GM19025 (cell line): ENCODE data around the gene SMAD3.

Experiments
- ATAC-seq: cut with Tn5 transposase; IDR thresholded peaks from one replicate; pipeline ENCODE4 v1.9.1; 2021; ENCODE audit warnings: mild to moderate bottlenecking, low read depth, moderate library complexity; ENCODE audit not compliant: unreplicated experiment

The SMAD3 gene

DNA sequence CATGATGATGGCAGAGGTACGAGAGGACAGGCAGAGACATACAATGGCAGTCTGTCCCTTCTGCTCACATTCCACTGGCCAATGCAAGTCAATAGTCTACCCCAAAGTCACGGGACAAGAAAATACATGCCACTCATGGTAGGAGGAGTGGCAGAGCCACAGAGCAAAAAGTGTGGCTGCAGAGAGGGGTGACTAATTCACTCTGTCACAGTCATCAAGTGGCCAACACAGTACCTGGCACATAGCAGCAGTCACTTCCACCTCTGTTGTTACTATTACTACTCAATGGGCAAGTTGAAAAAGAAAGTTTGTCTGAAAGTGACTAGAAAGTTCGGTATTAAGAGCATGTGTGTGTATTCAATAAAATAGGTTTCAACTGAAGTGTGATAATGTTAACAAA is 91.4 kb downstream of the SMAD3 start:
- no peak for ATAC-seq

DNA sequence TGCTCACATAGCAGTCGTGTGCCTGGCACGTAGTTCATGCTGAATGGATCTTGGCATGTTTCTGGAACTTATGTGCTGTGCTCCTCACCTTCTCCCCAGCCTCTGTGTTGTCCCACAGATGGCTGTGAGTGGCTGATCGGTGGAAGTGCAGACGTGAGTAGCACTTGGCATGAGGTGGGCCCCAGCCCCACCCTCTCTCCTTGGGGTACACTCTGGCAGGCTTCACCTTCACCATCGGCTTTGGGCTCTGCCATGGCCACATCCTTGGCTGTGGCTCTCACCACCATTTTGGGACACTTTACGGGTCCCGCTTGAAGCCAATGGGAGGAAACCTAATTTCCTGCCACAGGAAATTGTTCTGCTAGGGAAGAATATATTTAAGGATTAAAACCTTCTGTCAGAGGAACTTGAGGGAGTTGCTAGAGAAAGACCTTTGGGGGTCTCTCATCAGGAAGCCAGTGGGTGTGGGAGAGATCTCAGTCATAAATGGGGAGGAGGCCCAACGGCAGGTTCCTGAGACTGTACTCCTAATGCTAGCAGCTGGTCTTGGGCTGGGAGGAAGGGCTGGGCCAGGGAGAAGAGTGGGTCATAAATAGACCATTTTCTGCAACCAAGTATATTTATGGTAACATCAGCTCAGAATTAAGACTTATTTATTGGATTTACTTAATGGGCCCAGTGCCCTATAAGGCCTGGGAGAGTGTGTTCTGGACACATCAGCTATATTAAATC is 92.3 kb downstream of the SMAD3 start:
- ATAC-seq, result no peak

DNA sequence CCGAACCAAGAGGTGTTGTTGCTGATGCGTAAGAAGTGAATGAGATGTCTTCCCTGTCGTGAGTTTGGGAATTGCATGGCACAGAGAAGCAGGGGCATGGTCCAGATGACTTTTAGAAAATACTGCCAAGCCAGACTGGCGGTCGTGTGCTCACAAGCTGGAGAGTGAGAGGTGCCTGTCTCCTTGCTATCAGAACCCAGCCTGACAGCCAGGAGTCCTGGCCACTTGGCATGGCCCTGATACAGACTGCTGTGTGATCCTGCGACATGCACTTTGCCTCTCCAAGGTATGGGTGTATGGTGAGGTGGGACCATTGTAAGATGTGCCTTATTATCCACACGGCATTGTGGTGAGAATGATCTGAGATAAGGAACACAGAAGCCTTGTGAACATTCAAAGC is 93.0 kb downstream of the SMAD3 start:
- ATAC-seq, result no peak

DNA sequence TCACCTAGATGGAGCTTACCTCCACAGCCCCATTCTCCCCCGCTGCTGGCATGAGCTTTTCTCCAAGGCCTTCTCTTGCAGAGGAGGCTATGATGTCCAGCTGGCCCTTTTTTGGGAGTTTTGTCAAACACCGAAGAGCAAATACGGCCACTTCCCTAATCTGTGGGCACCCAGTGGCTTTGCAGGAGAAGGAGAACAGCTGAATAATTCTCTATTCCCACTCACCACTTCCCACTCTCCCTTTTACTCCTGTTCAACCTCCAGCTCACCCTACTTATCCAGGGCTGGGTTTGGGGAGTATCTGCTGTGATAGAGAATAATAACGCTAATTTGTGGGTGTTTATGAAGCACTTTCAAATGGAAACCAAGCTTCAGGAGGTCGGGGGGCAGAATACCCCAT is 96.0 kb downstream of the SMAD3 start:
- ATAC-seq, result no peak

DNA sequence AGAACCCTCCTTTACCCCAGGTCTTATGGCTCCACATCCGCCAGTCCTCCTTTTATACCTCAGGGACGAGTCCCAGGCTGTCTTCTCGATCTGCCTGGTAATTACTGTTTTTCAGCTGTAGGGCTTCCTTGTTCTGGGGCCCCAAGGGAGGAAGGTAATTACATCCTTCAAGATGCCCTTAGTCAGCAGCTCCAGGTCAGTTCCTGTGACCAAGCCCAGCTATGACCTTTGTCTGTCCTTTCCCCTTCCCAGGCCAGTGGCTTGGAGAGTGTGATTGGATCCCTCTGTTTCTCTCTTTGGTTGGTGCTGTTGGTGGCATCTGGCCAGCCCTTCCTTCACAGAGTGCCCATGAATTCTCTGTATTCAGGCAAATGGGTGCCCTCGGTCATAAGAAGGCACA is 96.5 kb downstream of the SMAD3 start:
- no peak for ATAC-seq

DNA sequence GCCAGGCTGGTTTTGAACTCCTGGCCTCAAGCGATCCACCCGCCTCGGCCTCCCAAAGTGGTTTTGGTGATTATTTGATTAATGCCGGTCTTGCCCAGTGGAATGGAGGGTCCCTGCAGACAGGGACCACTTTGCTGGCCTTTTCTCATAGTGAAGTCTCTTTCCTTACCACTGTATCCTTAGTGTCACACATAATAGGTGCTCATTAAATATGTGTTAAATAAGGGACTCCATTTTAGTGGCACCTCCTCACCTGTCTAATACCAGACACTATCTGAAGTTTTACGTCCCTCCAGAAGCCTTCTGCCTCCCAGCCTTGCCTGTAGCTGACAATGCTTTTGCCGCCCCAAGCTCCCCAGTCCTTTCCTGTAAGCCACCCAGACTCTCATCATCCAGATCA is 97.8 kb downstream of the SMAD3 start:
- no peak for ATAC-seq

DNA sequence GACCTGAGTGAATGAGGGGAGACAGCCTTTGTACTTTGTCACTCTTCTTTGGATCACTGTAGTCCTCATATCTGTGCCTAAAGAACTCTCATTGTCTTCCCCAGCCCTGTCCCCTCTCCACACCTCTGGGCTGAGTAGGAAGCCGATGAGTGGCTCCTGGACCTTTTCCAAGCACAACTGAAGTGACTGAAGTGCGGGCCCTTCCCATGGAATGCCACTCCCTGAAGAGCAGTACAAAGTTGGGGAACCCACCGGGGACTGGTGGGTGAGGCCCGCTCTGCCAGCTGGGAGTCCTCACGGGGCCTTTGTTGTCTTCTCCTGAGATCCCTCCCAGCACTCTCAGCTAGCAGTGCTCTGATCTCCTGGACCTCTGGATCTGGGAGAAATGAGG is 99.0 kb downstream of the SMAD3 start:
- ATAC-seq, result no peak

DNA sequence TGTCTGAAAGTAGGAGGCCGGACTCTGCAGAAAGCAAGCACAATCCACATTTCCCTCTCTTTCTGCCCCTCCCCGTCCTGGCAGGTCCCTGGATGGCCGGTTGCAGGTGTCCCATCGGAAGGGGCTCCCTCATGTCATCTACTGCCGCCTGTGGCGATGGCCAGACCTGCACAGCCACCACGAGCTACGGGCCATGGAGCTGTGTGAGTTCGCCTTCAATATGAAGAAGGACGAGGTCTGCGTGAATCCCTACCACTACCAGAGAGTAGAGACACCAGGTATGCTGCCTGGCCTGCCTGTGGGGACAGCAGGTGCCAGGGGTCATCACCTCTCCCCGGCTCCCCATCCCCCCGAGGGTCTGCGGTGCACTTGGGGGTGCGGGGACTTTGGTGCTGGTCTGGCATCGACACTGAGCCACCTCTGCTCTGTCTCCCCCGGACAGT is 99.4 kb downstream of the SMAD3 start:
- no peak for ATAC-seq

DNA sequence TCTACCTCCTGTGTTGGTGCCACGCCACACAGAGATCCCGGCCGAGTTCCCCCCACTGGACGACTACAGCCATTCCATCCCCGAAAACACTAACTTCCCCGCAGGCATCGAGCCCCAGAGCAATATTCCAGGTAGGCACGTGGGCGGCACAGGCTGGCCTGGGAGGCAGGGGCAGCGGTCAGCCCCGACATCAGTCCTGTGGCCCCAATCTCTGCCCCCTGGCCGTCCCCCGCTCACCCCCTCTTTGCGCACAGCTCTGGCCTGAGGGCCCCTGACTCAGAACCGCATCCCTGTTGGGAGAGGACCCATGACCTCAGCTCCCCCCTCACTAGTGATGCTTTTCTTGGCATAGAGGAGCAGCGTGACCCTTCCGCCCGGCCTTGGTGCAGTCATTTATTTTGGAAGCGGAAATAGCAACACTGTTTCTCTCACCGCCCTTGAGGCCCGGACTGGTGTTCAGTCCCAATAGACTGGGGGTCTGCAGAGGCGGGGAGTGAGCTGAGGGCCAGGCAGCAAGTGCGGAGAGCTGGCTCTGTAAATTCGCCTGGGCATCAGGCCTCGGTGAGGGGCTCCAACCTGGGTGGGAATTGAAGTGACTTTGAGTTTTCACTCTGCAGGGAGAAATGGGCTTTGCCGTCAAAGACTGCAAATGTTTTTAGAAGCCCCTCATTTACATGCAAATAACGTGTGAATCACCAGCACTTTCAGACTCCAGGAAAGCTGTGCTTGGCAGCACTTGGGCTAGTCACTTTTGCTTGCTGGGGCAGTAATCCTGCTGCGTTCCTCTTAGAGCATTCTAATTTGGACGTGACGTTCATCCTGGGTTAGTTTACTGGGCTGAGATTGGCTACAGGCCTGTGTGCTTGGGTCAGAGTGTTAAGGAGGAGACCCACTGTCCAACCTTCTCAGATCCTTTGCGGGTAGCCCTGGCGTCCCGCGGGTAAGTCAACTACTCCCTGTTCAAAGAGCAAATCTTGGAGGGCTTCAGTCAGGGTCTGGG is 100.2 kb downstream of the SMAD3 start:
- ATAC-seq, result no peak

DNA sequence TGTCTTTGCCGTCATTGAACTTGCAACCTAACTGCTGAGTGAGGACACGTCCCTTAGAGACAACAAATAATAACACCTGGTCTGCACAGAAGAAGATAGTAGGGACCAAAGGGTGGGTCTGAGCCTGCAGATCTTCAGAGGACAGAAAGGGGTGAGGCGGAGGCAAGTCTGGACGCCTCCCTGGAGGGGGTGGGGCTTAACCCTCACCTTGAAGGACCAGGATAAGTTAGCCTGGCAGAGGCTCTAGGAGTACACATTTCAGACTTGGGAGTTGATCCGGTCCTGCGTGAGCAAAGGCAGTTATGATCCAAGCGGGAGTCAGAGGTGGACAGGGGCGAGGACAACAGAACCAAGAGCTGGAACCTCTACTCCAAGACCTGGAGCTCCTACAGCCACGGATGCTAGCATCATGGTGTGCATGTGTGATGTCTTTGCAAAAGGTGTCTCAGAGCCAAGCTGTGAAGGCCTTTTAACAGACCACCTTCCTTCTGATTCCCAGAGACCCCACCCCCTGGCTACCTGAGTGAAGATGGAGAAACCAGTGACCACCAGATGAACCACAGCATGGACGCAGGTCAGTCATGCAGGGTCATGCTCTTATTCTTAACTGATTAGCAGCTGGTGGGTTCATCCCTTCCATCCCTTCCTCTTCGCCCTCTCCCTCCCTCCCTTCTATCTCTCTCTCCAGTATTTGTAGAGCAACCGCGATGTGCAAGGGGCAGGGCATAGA is 101.0 kb downstream of the SMAD3 start:
- no peak for ATAC-seq

DNA sequence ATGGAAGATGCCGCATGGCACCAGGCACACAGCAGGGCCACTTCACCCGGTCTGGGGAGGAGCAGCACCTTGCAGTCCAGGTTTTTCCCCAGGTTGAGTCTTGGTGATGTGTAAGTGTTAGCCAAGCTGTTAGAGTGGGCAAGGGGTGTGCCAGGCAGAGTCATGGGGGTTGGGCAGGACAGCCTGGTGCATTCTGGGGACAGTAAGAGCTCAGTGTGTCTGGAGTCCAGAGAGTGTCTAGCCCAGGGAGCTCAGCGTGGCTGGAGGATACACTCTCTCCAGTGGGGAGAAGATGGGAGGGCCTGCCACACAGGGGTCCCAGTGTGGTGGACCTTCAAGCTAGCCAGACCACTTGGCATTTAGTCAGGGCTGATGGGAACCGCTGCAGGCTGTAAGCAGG is 101.7 kb downstream of the SMAD3 start:
- no peak for ATAC-seq

DNA sequence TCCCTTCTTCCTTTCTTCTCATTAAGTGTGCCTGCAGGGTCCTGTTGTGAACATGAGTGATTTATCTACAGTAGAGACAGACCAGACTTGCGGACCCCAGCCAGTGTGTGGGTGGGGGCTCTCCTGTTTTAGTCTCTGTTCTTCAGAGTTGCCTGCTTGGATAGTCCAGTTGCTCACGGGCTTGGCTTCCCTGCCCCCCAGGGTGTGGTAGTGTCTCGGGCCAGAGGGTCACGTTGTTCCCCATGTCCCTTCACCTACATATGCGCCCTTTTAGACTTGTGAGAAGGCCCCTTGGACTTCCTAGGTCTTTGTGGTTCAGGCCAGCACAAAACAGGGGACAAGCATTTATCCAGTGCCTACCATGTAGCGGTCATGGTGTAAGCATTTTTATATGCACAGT is 103.3 kb downstream of the SMAD3 start:
- ATAC-seq, result no peak

DNA sequence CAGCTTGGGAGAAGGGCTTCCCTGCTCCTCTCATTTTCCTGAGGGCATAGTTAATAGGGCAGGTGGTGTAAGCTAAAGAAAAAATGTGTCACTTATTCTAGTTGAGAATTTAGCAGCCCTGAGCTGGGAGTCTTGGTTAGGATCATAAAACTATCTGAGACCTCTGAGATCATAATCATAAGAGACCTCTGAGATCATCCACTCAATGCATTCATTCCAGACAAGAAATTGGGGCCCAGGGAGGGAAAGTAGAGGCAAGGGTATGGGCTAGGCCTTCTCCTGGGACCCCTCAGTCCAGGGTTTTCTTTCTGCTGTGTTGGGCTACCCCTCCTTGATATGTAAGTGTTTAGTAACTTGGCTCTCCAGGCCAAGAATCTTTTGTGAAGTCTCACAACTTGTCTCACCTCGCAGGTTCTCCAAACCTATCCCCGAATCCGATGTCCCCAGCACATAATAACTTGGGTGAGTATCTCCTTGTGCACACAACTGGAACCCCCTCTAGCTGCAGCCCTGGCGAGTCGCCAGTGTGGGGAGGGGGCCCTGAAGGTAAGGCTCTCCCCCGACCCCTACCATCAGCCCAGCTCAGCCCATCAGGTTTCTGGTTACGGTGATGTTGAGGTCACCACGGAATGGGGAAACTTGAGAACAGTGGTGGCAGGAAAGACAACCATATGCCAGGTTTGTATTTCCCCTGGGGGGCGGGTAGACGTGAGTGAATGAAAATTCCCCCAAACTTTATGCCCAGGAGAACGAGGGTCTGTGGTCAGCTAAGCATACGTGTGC is 104.9 kb downstream of the SMAD3 start:
- ATAC-seq, result no peak

DNA sequence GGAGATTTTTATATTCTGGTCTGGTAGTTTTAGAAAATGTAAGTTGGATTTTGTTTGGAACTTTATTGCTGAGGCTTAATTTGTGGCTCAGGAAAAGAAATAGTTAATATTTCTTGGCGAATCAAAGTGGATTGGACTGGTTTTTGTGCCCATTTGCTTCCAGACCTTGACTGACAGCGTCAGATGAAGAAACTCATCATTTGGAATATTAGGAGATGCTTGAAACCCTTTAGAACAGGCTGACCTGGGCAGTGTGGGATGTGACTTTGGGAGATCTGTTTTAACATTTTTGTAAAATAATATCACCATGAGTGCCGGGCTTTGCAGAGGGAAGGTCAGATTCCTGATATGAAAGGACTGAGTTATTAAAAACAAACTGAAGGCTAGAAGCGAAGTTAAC is 106.1 kb downstream of the SMAD3 start:
- no peak for ATAC-seq

DNA sequence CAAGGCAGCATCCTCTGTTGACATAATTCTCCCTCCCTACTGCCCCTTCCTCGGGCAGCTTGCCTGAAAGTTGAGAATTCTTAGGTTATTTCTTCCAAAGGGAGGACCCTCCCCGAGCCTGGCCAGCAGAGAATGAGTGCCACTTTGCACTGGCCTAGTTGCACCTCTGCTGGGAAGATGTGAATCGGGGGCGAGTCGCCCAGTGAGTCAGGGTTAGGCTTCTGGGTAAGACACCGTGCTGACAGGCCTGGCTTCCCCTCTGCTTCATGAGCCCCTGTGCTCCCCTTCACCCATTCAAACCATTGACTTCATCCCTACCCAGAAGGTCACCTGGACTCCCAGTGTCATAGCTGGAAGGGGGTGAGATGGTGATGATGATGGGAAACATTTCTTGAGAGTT is 106.8 kb downstream of the SMAD3 start:
- no peak for ATAC-seq

DNA sequence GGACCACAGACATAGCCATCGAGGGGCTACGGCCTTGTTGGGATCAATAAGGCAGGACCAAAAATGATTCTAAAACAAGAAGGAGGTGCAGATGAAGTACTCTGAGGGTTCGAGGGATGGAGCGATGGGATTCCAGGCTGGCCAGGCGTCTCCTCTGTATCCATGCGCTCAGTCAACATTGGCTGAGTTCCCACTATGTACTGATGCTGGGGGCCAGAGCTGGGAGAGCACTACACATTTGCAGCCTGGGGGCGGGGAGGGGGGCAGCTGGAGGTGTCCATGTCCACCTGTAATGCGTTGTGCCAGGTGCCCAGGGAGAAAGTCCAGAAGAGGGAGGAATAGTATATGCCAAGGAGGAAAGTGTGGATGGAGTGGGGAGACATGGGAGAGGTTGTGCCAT is 107.6 kb downstream of the SMAD3 start:
- no peak for ATAC-seq

DNA sequence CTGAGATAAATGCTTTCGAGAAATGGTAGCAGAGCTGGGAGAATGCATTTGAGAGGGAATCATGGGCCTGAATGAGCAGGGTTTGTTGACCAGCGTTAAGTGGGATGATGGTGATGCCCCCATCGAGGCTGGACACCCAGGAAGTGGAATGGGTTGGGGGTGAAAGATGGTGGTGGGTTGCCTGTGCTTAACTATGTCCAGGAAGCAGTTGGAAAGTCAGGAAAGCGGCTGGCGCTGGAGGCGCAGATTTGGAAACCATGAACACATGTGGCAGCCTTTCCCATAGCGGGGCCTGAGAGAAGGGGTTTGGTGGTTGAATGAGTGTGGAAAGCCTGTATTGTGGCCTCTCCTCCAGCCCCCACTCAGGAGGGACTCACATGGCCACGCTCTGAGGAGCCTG is 108.4 kb downstream of the SMAD3 start:
- no peak for ATAC-seq

DNA sequence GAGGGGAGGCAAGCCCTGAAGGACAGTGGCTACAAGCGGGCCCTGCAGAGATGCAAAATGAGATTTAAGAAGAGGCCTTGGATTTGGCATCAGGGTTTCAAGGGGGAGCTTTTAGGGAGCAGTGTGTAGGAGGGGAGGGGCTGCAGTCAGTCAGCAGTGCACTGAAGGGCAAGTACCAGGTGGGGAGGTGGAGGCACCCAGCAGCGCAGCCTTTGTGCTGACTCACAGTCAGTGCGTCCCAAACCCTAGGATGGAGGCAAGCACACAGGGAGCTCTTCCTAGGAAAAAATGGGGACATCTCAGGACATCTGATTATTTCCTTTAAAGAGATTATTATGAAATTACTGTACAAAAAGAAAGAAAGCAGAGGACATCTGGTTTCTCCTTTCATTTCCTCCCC is 109.0 kb downstream of the SMAD3 start:
- no peak for ATAC-seq

DNA sequence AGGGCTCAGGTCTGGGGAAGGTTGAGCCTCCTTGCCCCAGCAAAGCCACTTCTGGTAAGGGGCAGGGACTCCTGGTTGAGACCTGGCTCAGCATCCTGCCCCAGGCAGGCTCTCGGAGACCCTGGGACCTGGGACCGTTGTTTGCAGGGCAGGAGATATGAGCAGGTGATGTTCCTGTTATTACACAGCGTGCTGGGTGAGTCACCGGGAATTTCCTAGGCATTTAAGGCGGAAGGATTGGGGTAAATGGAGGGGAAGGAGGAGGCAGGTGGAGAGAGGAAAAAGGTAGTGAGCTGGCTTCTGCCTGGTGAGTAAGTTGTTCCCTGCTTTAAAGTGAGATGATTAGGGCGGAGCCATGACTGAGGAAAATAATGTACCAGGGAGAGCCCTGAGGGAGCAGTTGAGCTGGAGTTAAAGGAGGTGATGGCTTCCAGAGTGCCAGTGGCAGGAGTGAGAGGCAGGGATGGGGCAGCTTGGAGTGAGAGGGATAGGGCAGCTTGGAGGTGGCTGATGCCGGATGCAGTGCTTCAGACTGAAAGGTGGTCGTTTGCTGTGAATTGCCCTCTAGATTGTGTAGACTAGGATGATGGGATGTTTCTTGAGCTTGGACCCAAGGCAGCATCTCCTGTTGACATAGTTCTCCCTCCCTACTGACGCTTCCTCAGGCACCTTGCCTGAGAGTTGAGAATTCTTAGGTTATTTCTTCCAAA is 109.6 kb downstream of the SMAD3 start:
- ATAC-seq, result no peak

DNA sequence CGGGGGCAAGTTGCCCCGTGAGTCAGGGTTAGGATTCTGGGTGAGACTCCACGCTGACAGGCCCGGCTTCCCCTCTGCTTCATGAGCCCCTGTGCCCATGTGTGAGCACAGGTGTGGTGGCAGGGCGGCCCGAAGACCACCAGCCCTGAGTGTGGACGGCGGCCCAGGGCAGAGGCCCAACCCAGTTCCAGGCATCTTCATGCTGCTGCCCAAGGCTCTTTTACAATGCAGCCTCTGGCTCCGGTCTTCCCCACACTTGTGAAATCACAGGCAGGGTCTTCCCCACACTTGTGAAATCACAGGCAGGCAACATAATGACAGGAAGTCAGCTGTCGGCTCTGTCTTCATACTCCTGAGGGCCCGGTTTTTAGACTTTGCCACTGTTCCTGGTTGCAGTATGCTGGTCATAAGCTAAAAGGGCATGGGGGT is 110.3 kb downstream of the SMAD3 start:
- peak; percentile 64 for ATAC-seq
